HG02852 (cell line): ENCODE results near the gene THEM5.

ENCODE experiments used
- ATAC-seq: cut with Tn5 transposase; IDR thresholded peaks from one replicate; pipeline ENCODE4 v1.9.1; 2021; ENCODE audit warnings: mild to moderate bottlenecking, moderate library complexity; ENCODE audit not compliant: unreplicated experiment

The THEM5 gene

GRCh38 chr1:151841141-151841540, 12.4 kb downstream of the THEM5 start:
- no peak for ATAC-seq

GRCh38 chr1:151840421-151840820, 13.1 kb downstream of the THEM5 start:
- ATAC-seq: no peak

GRCh38 chr1:151839457-151840403, 13.8 kb downstream of the THEM5 start, which contains the start of gene C2CD4D:
TSS of gene C2CD4D (minus strand) at chr1:151839820. CDS start at chr1:151838989, 831 bp downstream.
- ATAC-seq: no peak

- no peak for ATAC-seq
Observed at GRCh38 chr1:151839082-151839412, 14.5 kb downstream of the THEM5 start.

GRCh38 chr1:151838222-151839081, 15.1 kb downstream of the THEM5 start:
- no peak for ATAC-seq

GRCh38 chr1:151837884-151838221, 15.7 kb downstream of the THEM5 start:
- no peak for ATAC-seq

GRCh38 chr1:151837197-151837596, 16.3 kb downstream of the THEM5 start:
- ATAC-seq: no peak

GRCh38 chr1:151835596-151835995, 17.9 kb downstream of the THEM5 start:
- ATAC-seq: no peak

- ATAC-seq: no peak
Observed at GRCh38 chr1:151834239-151834638, 19.3 kb downstream of the THEM5 start.

- no peak for ATAC-seq
Observed at GRCh38 chr1:151833172-151833900, 20.2 kb downstream of the THEM5 start.

GRCh38 chr1:151832318-151832980, 21.1 kb downstream of the THEM5 start:
- no peak for ATAC-seq

GRCh38 chr1:151831605-151832004, 21.9 kb downstream of the THEM5 start, which contains the start of gene RORC:
TSS of gene RORC (minus strand) at chr1:151831802. CDS start at chr1:151831764, 38 bp downstream.
- ATAC-seq: no peak

- no peak for ATAC-seq
Observed at GRCh38 chr1:151831256-151831591, 22.3 kb downstream of the THEM5 start.

- ATAC-seq: no peak
Observed at GRCh38 chr1:151830055-151830454, 23.5 kb downstream of the THEM5 start.

- no peak for ATAC-seq
Observed at GRCh38 chr1:151829352-151830046, 24.0 kb downstream of the THEM5 start.

GRCh38 chr1:151828921-151829320, 24.6 kb downstream of the THEM5 start:
- ATAC-seq: no peak

GRCh38 chr1:151827853-151828252, 25.7 kb downstream of the THEM5 start:
- no peak for ATAC-seq

- ATAC-seq: no peak
Observed at GRCh38 chr1:151825751-151826660, 27.5 kb downstream of the THEM5 start.

GRCh38 chr1:151825204-151825603, 28.3 kb downstream of the THEM5 start:
- no peak for ATAC-seq
